IMR-90 (cell line): Measurements from ENCODE around the gene PTHLH. TPM values are rescaled to one million over a fixed set of nuclear protein-coding genes. Genes with fewer than 3 reads are reported as not detected.

Experiments used
- ATAC-seq: fragments of 200-7000 bp; cut with Tn5 transposase; 2 replicates; pipeline ENCODE4 v1.9.1; 2020; ENCODE audit warnings: low read depth, mild to moderate bottlenecking, moderate library complexity
- BruUV-seq: library from RNA; stranded (reverse); fragments of 400-500 nt; replicated peaks from 2 replicates; lab custom pipeline; 2021; lab: Mats Ljungman, UMichigan
- CTCF ChIA-PET: fragments of 300-600 bp; formaldehyde crosslinking; extraction: SDS; loops from one replicate; lab custom pipeline; 2021; ENCODE audit warnings: antibody characterized with exemption; lab: Yijun Ruan, JAX
- POLR2A ChIA-PET: fragments of 300-600 bp; sonication (Branson Sonifier 250); formaldehyde crosslinking; loops from one replicate; lab custom pipeline; 2022; ENCODE audit warnings: antibody characterized with exemption; ENCODE audit not compliant: unreplicated experiment; lab: Charles Lee
- DNase-seq: peaks from one replicate; pipeline ENCODE4 v3.0.0; 2013
- H2AFZ ChIP-seq: replicated peaks from 2 replicates; pipeline ENCODE3; 2013; ENCODE audit warnings: low read length, mild to moderate bottlenecking; ENCODE audit not compliant: poor library complexity
- H2AK5ac ChIP-seq: 2 replicates; pipeline ENCODE4 v1.6.1; 2013; ENCODE audit warnings: low read depth, low read length, inconsistent platforms
- H2AK9ac ChIP-seq: replicated peaks from 2 replicates; pipeline ENCODE3; 2013; ENCODE audit warnings: mild to moderate bottlenecking, low read depth, low read length, moderate library complexity; ENCODE audit not compliant: poor library complexity
- H2BK120ac ChIP-seq: 2 replicates; pipeline ENCODE4 v1.6.1; 2013; ENCODE audit warnings: low read depth, low read length, inconsistent platforms
- H2BK15ac ChIP-seq: 3 replicates; pipeline ENCODE4 v1.6.1; 2013; ENCODE audit warnings: low read depth, low read length, inconsistent platforms
- H2BK20ac ChIP-seq: 2 replicates; pipeline ENCODE4 v1.6.1; 2013; ENCODE audit warnings: low read depth, mild to moderate bottlenecking, inconsistent platforms, low read length, moderate library complexity
- H2BK5ac ChIP-seq: 2 replicates; pipeline ENCODE4 v1.6.1; 2013; ENCODE audit warnings: mild to moderate bottlenecking, low read depth, low read length, inconsistent platforms; ENCODE audit not compliant: poor library complexity, severe bottlenecking
- H3K14ac ChIP-seq: replicated peaks from 2 replicates; pipeline ENCODE4 v1.6.1; 2013; ENCODE audit warnings: low read depth, low read length, inconsistent platforms
- H3K18ac ChIP-seq: 2 replicates; pipeline ENCODE4 v1.6.1; 2013; ENCODE audit warnings: low read depth, low read length, control low read depth
- H3K23ac ChIP-seq: 2 replicates; pipeline ENCODE4 v1.6.1; 2013; ENCODE audit warnings: low read depth, low read length, inconsistent platforms
- H3K27ac ChIP-seq: 2 replicates; pipeline ENCODE4 v1.5.1; 2013; ENCODE audit warnings: mild to moderate bottlenecking, control low read depth, low read length; ENCODE audit not compliant: insufficient read depth
- H3K27me3 ChIP-seq: 2 replicates; pipeline ENCODE4 v1.6.1; 2013; ENCODE audit warnings: low read length; ENCODE audit not compliant: control insufficient read depth, insufficient read depth
- H3K36me3 ChIP-seq: 2 replicates; pipeline ENCODE4 v1.6.1; 2013; ENCODE audit warnings: low read length, mixed read lengths; ENCODE audit not compliant: control insufficient read depth, insufficient read depth
- H3K4ac ChIP-seq: 2 replicates; pipeline ENCODE4 v1.6.1; 2013; ENCODE audit warnings: low read depth, low read length, inconsistent platforms
- H3K4me1 ChIP-seq: 2 replicates; pipeline ENCODE4 v1.6.1; 2013; ENCODE audit warnings: low read length, mixed read lengths; ENCODE audit not compliant: control insufficient read depth, insufficient read depth
- H3K4me2 ChIP-seq: 2 replicates; pipeline ENCODE4 v1.6.1; 2013; ENCODE audit warnings: low read depth, mild to moderate bottlenecking, control low read depth, low read length, moderate library complexity
- H3K4me3 ChIP-seq: 2 replicates; pipeline ENCODE4 v1.5.1; 2013; ENCODE audit warnings: low read depth, mild to moderate bottlenecking, control low read depth, low read length, moderate library complexity; ENCODE audit not compliant: insufficient read depth
- H3K56ac ChIP-seq: 2 replicates; pipeline ENCODE4 v1.6.1; 2013; ENCODE audit warnings: low read length, inconsistent platforms; ENCODE audit not compliant: insufficient read depth; ENCODE audit errors: extremely low read depth
- H3K79me1 ChIP-seq, 2 experiments: 2 replicates each; pipeline ENCODE4 v1.6.1; 2013; ENCODE audit warnings: low read length in 2 of 2, inconsistent platforms in 1 of 2, low read depth in 1 of 2
- H3K9ac ChIP-seq: 2 replicates; pipeline ENCODE4 v1.6.1; 2013; ENCODE audit warnings: low read depth, low read length, control low read depth
- H3K9me1 ChIP-seq: 2 replicates; pipeline ENCODE4 v1.6.1; 2013; ENCODE audit warnings: low read length, inconsistent platforms; ENCODE audit not compliant: insufficient read depth
- H3K9me3 ChIP-seq: 2 replicates; pipeline ENCODE4 v1.6.1; 2013; ENCODE audit warnings: low read length; ENCODE audit not compliant: control insufficient read depth, insufficient read depth
- H4K20me1 ChIP-seq: 2 replicates; pipeline ENCODE4 v1.6.1; 2013; ENCODE audit warnings: low read length, inconsistent platforms; ENCODE audit not compliant: insufficient read depth
- H4K5ac ChIP-seq: 2 replicates; pipeline ENCODE4 v1.6.1; 2013; ENCODE audit warnings: mild to moderate bottlenecking, low read depth, low read length, control low read depth
- H4K8ac ChIP-seq, 2 experiments: 2 replicates each; pipeline ENCODE4 v1.6.1; 2013; ENCODE audit warnings: low read depth in 2 of 2, low read length in 2 of 2, control low read depth in 1 of 2, inconsistent platforms in 1 of 2
- H4K91ac ChIP-seq: 2 replicates; pipeline ENCODE4 v1.6.1; 2013; ENCODE audit warnings: low read depth, low read length, inconsistent platforms; ENCODE audit not compliant: insufficient read depth
- BHLHE40 ChIP-seq: fragments of 150-350 bp; IDR thresholded peaks from 2 replicates; pipeline ENCODE4 v1.6.1; 2016; ENCODE audit warnings: mild to moderate bottlenecking, low read depth, low read length
- CEBPB ChIP-seq: IDR thresholded peaks from 2 replicates; pipeline ENCODE4 v1.6.1; 2012; ENCODE audit warnings: low read depth, low read length, improper control_type of control experiment
- CHD1 ChIP-seq: IDR thresholded peaks from 2 replicates; pipeline ENCODE4 v1.6.1; 2012; ENCODE audit warnings: low read depth, low read length, improper control_type of control experiment
- CTCF ChIP-seq: conservative IDR thresholded peaks from 2 replicates; pipeline ENCODE4 v1.5.1; 2012; ENCODE audit warnings: mild to moderate bottlenecking, low read depth, low read length, improper control_type of control experiment
- ELK1 ChIP-seq: fragments of 150-350 bp; IDR thresholded peaks from 2 replicates; pipeline ENCODE4 v1.6.1; 2016; ENCODE audit warnings: low read depth, mild to moderate bottlenecking, low read length, moderate library complexity, borderline replicate concordance
- FOS ChIP-seq: fragments of 150-350 bp; IDR thresholded peaks from 2 replicates; pipeline ENCODE4 v1.6.1; 2016; ENCODE audit warnings: low read depth, low read length
- MAFK ChIP-seq: IDR thresholded peaks from 2 replicates; pipeline ENCODE4 v1.6.1; 2012; ENCODE audit warnings: low read depth, low read length, improper control_type of control experiment
- MAZ ChIP-seq: IDR thresholded peaks from 2 replicates; pipeline ENCODE4 v1.6.1; 2012; ENCODE audit warnings: low read depth, mild to moderate bottlenecking, low read length, improper control_type of control experiment, moderate library complexity, borderline replicate concordance
- MXI1 ChIP-seq: IDR thresholded peaks from 2 replicates; pipeline ENCODE4 v1.6.1; 2012; ENCODE audit warnings: low read depth, mild to moderate bottlenecking, low read length, moderate library complexity, borderline replicate concordance
- NFE2L2 ChIP-seq: fragments of 150-350 bp; IDR thresholded peaks from 2 replicates; pipeline ENCODE4 v1.6.1; 2016; ENCODE audit warnings: low read depth, mild to moderate bottlenecking, low read length
- POLR2A ChIP-seq: IDR thresholded peaks from 2 replicates; pipeline ENCODE4 v1.6.1; 2012; ENCODE audit warnings: mild to moderate bottlenecking, low read depth, low read length
- RAD21 ChIP-seq: IDR thresholded peaks from 2 replicates; pipeline ENCODE4 v1.6.1; 2012; ENCODE audit warnings: low read length, improper control_type of control experiment
- RCOR1 ChIP-seq: IDR thresholded peaks from 2 replicates; pipeline ENCODE4 v1.6.1; 2012; ENCODE audit warnings: mild to moderate bottlenecking, low read length, improper control_type of control experiment; ENCODE audit not compliant: insufficient replicate concordance
- RFX5 ChIP-seq: IDR thresholded peaks from 2 replicates; pipeline ENCODE4 v1.8.0; 2012; ENCODE audit warnings: low read depth, mild to moderate bottlenecking, low read length, moderate library complexity
- SMC3 ChIP-seq: fragments of 150-350 bp; IDR thresholded peaks from 2 replicates; pipeline ENCODE4 v1.6.1; 2016; ENCODE audit warnings: low read depth, mild to moderate bottlenecking, antibody characterized with exemption, low read length, moderate library complexity
- USF2 ChIP-seq: fragments of 150-350 bp; IDR thresholded peaks from 2 replicates; pipeline ENCODE4 v1.6.1; 2017; ENCODE audit warnings: mild to moderate bottlenecking, antibody characterized with exemption, low read length, low read depth
- WGBS, 2 experiments: methylation state at CpG; one replicate each; pipeline versions ENCODE4 v1.1.5 to v1.1.7; 2013; ENCODE audit warnings: missing lambda C conversion rate in 2 of 2; ENCODE audit not compliant: insufficient read length in 1 of 2; ENCODE audit errors: extremely low coverage in 2 of 2; 5-methylcytosine and 5-hydroxymethylcytosine counted together
- dilution Hi-C: fragments of 300-500 bp; cut with HindIII; formaldehyde crosslinking; loops from one replicate; pipeline ENCODE4 v1.14.3; 2018; ENCODE audit warnings: low sequenced_read_pairs; ENCODE audit not compliant: unreplicated experiment
- in situ Hi-C: fragments of 300-500 bp; cut with MboI; formaldehyde crosslinking; loops from 3 replicates; pipeline ENCODE4 v1.14.3; 2019; ENCODE audit warnings: low sequenced_read_pairs, inconsistent platforms, mixed read lengths
- intact Hi-C: fragments of 100-400 bp; cut with micrococcal nuclease; formaldehyde crosslinking; loops from 2 replicates; pipeline ENCODE4 v1.10.0; 2022
- polyA plus RNA-seq, 3 experiments: library from polyadenylated mRNA; depleted of rRNA; stranded (reverse); fragments of >200 nt; gene quantifications; 2 replicates each; pipeline ENCODE4 v1.2.3, GENCODE V29; 2012; ENCODE audit warnings: low replicate concordance in 1 of 3
- total RNA-seq: library from RNA; depleted of rRNA; stranded (reverse); fragments of >200 nt; gene quantifications from 2 replicates; pipeline ENCODE4 v1.2.3, GENCODE V29; 2012

Gene PTHLH
- total and polyA plus RNA-seq, 2 of the 4 experiments (the other 2 are of a cell fraction), result 0.36 to 1.3 TPM

DNA sequence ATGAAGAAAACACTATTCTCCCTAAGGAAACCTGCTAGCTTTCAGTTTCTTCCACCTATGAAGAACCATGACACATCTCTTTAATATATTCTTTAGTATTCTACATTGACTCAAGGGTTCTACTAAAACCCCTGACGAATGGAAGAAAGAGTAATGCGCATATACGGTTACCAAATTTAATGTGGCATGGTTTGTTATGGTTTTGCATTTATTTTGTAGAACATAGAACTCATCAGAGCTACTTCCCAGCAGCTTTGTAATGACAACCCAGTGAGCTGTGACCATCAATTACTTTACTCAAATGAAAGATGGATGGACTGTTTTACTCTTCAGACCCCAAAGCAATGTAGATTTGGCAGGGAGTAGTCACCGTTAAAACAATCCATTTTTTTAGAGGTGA, 19.2 kb downstream of the PTHLH start:
- in situ Hi-C loops (no loop called here), intact Hi-C loops (no loop called here), dilution Hi-C loops (no loop called here)
- Histone ChIP-seq H3K18ac (no peak overlapping the region), H3K79me1 (no peaks in the 10 kb centered on the region), H3K9me3 (no peaks in the 10 kb centered on the region), H2BK5ac (no peak overlapping the region), H3K14ac (no peak overlapping the region), H3K4ac (no peak overlapping the region), H4K91ac (no peak overlapping the region), H2BK120ac (no peak overlapping the region), H3K23ac (no peak overlapping the region), H2AFZ (no peak overlapping the region), H4K8ac (no peak overlapping the region), H2AK9ac (no peak overlapping the region), H2AK5ac (no peak overlapping the region), H3K4me2 (no peak overlapping the region), H3K4me1 (no peaks in the 10 kb centered on the region; the same call in 1 of the 2 replicates), H3K56ac (no peak overlapping the region), H3K4me3 (no peak overlapping the region), H2BK15ac (no peak overlapping the region), H3K36me3 (no peaks in the 10 kb centered on the region), H4K20me1 (no peaks in the 10 kb centered on the region), H4K5ac (no peak overlapping the region), H2BK20ac (no peak overlapping the region), H3K27me3 (no peaks in the 10 kb centered on the region), H3K27ac (no peak overlapping the region), H3K9me1 (no peaks in the 10 kb centered on the region; the same call in 1 of the 2 replicates), H3K9ac (no peak overlapping the region)
- WGBS, 2 experiments, result no CpG with 5 or more reads among the region's 4 CpGs
- no TSS peak for BruUV-seq
- POLR2A ChIA-PET, result no interaction called here
- no peak for DNase-seq
- CTCF ChIA-PET, result interaction anchor here (0.6 to 1.4 kb wide), 2 partner anchors 12 to 58 kb away, joined by 3 to 6 read pairs; no protein-coding TSS in a partner anchor
- ATAC-seq, result no peak
- TF ChIP-seq MAFK (no peak), RFX5 (no peak), CTCF (no peak), RAD21 (no peak), RCOR1 (no peak), BHLHE40 (no peak), MXI1 (no peak), CEBPB (no peak), FOS (no peak), MAZ (no peak), SMC3 (no peak), ELK1 (no peak), CHD1 (no peak), POLR2A (no peak), USF2 (no peak), NFE2L2 (no peak)
